ENCODE results near the gene ZNF775. TPM values are rescaled to one million over a fixed set of nuclear protein-coding genes. Genes with fewer than 3 reads are reported as not detected.

ZNF775 gene
- total RNA-seq, 1 donor from 2014 or later: 8.6 TPM

- no peak for TF ChIP-seq CTCF (conservative IDR thresholded peaks at IDR 0.05; ENCODE audit: low read depth, low read length)
- no peak overlapping the region for H3K4me3 ChIP-seq (ENCODE audit: low read depth, low read length)
- no peak for DNase-seq (ENCODE audit: low read depth)
These were observed 6.7 kb upstream of the ZNF775 start for GRCh38 chr7:150372271-150373048.

- no peak for TF ChIP-seq CTCF (conservative IDR thresholded peaks at IDR 0.05; ENCODE audit: low read depth, low read length)
- no peak for DNase-seq (ENCODE audit: low read depth)
- no peak overlapping the region for H3K4me3 ChIP-seq (ENCODE audit: low read depth, low read length)
These were observed 5.9 kb upstream of the ZNF775 start for GRCh38 chr7:150373049-150373801.

GRCh38 chr7:150374026-150374425, 5.1 kb upstream of the ZNF775 start:
- DNase-seq (ENCODE audit: low read depth): no peak
- no peak for TF ChIP-seq CTCF (conservative IDR thresholded peaks at IDR 0.05; ENCODE audit: low read depth, low read length)
- no peak overlapping the region for H3K4me3 ChIP-seq (ENCODE audit: low read depth, low read length)

GRCh38 chr7:150374472-150374871, 4.7 kb upstream of the ZNF775 start:
- DNase-seq (ENCODE audit: low read depth): no peak
- no peak for TF ChIP-seq CTCF (conservative IDR thresholded peaks at IDR 0.05; ENCODE audit: low read depth, low read length)
- H3K4me3 ChIP-seq (ENCODE audit: low read depth, low read length): no peak overlapping the region

- no peak for DNase-seq (ENCODE audit: low read depth)
- TF ChIP-seq CTCF (conservative IDR thresholded peaks at IDR 0.05; ENCODE audit: low read depth, low read length): no peak
- H3K4me3 ChIP-seq (ENCODE audit: low read depth, low read length): no peak overlapping the region
These were observed 3.2 kb upstream of the ZNF775 start for GRCh38 chr7:150375662-150376521.

- DNase-seq (ENCODE audit: low read depth): no peak
- H3K4me3 ChIP-seq (ENCODE audit: low read depth, low read length): no peak overlapping the region
- TF ChIP-seq CTCF (conservative IDR thresholded peaks at IDR 0.05; ENCODE audit: low read depth, low read length): no peak
These were observed 2.6 kb upstream of the ZNF775 start for GRCh38 chr7:150376560-150376959.

Data from epithelial cell of proximal tubule (primary cell).